Liver (tissue), 9 donors: ENCODE measurements around the gene SULT1A2. TPM values are rescaled to one million over a fixed set of nuclear protein-coding genes. Genes with fewer than 3 reads are reported as not detected.

Experiments
- DNase-seq: peaks from one replicate; pipeline ENCODE4 v3.0.0-alpha.2; 2017; ENCODE audit warnings: low spot score
- H3K27ac ChIP-seq, 2 donors: one replicate each; pipeline ENCODE4 v1.7.0; 2013; ENCODE audit warnings: inconsistent platforms in 2 of 2, low read length in 2 of 2, control low read depth in 1 of 2, low read depth in 1 of 2, mild to moderate bottlenecking in 1 of 2
- H3K27me3 ChIP-seq, 4 donors: one replicate each; pipeline versions ENCODE4 v1.6.1 to v1.7.0; 2013; ENCODE audit warnings: low read length in 3 of 4, inconsistent platforms in 1 of 4, mild to moderate bottlenecking in 1 of 4, moderate library complexity in 1 of 4; ENCODE audit not compliant: control insufficient read depth in 4 of 4, insufficient read depth in 4 of 4
- H3K36me3 ChIP-seq, 4 donors: one replicate each; pipeline versions ENCODE4 v1.6.1 to v1.7.0; 2013; ENCODE audit warnings: low read length in 3 of 4, mild to moderate bottlenecking in 3 of 4, low read depth in 1 of 4, moderate library complexity in 1 of 4; ENCODE audit not compliant: control insufficient read depth in 4 of 4, insufficient read depth in 3 of 4
- H3K4me1 ChIP-seq, 4 donors: one replicate each; pipeline versions ENCODE4 v1.6.1 to v1.7.0; 2013; ENCODE audit warnings: low read length in 3 of 4, mild to moderate bottlenecking in 3 of 4, moderate library complexity in 1 of 4; ENCODE audit not compliant: control insufficient read depth in 4 of 4, insufficient read depth in 4 of 4
- H3K4me3 ChIP-seq, 3 donors: one replicate each; pipeline versions ENCODE4 v1.6.1 to v1.7.0; 2013; ENCODE audit warnings: low read length in 3 of 3, control low read depth in 1 of 3, low read depth in 1 of 3, mild to moderate bottlenecking in 1 of 3
- H3K9ac ChIP-seq, 2 donors: one replicate each; pipeline ENCODE4 v1.7.0; 2013; ENCODE audit warnings: low read length in 2 of 2, mild to moderate bottlenecking in 2 of 2, moderate library complexity in 2 of 2, control low read depth in 1 of 2, low read depth in 1 of 2
- H3K9me3 ChIP-seq, 4 donors: one replicate each; pipeline versions ENCODE4 v1.6.1 to v1.7.0; 2013; ENCODE audit warnings: low read length in 3 of 4; ENCODE audit not compliant: control insufficient read depth in 4 of 4
- ATF3 ChIP-seq: IDR thresholded peaks from 2 replicates; pipeline ENCODE4 v1.6.1; 2016; ENCODE audit warnings: antibody characterized with exemption
- CTCF ChIP-seq: fragments of 150-350 bp; IDR thresholded peaks from 2 replicates; pipeline ENCODE4 v1.5.1; 2017; ENCODE audit warnings: improper control_type of control experiment, low read depth, low read length; ENCODE audit not compliant: missing input control
- EGR1 ChIP-seq, 2 donors: IDR thresholded peaks; 2 replicates each; pipeline ENCODE4 v1.6.1; 2016 to 2018; ENCODE audit warnings: antibody characterized with exemption in 2 of 2, low read depth in 2 of 2
- FOXA1 ChIP-seq: IDR thresholded peaks from 2 replicates; pipeline ENCODE4 v1.6.1; 2016; ENCODE audit warnings: antibody characterized with exemption
- FOXA2 ChIP-seq: IDR thresholded peaks from 2 replicates; pipeline ENCODE4 v1.6.1; 2016; ENCODE audit warnings: antibody characterized with exemption
- GABPA ChIP-seq, 2 donors: IDR thresholded peaks in 1 of 2; conservative IDR thresholded peaks in 1 of 2; 2 replicates each; pipeline ENCODE4 v1.6.1; 2016; ENCODE audit warnings: antibody characterized with exemption in 2 of 2, mild to moderate bottlenecking in 1 of 2, moderate library complexity in 1 of 2
- HNF4A ChIP-seq, 2 donors: conservative IDR thresholded peaks; 2 replicates each; pipeline ENCODE4 v1.6.1; 2016; ENCODE audit warnings: antibody characterized with exemption in 2 of 2, mild to moderate bottlenecking in 2 of 2
- HNF4G ChIP-seq: IDR thresholded peaks from 2 replicates; pipeline ENCODE4 v1.6.1; 2016; ENCODE audit warnings: antibody characterized with exemption
- JUND ChIP-seq, 2 donors: IDR thresholded peaks; 2 replicates each; pipeline ENCODE4 v1.6.1; 2016; ENCODE audit warnings: antibody characterized with exemption in 2 of 2
- MAX ChIP-seq: IDR thresholded peaks from 2 replicates; pipeline ENCODE4 v1.6.1; 2016; ENCODE audit warnings: antibody characterized with exemption
- NR2F2 ChIP-seq: IDR thresholded peaks from 2 replicates; pipeline ENCODE4 v1.6.1; 2016; ENCODE audit warnings: antibody characterized with exemption
- RAD21 ChIP-seq, 2 donors: IDR thresholded peaks; 2 replicates each; pipeline ENCODE4 v1.6.1; 2016; ENCODE audit warnings: antibody characterized with exemption in 2 of 2, mild to moderate bottlenecking in 2 of 2
- REST ChIP-seq: IDR thresholded peaks from 2 replicates; pipeline ENCODE4 v1.6.1; 2016; ENCODE audit warnings: antibody characterized with exemption, mild to moderate bottlenecking
- RXRA ChIP-seq, 2 donors: IDR thresholded peaks; 2 replicates each; pipeline ENCODE4 v1.6.1; 2017 to 2018; ENCODE audit warnings: antibody characterized with exemption in 2 of 2, mild to moderate bottlenecking in 1 of 2
- SP1 ChIP-seq: IDR thresholded peaks from 2 replicates; pipeline ENCODE4 v1.6.1; 2018; ENCODE audit warnings: antibody characterized with exemption, mild to moderate bottlenecking
- TAF1 ChIP-seq: conservative IDR thresholded peaks from 2 replicates; pipeline ENCODE4 v1.6.1; 2016; ENCODE audit warnings: antibody characterized with exemption, mild to moderate bottlenecking
- YY1 ChIP-seq: IDR thresholded peaks from 2 replicates; pipeline ENCODE4 v1.6.1; 2016; ENCODE audit warnings: antibody characterized with exemption, mild to moderate bottlenecking
- ZBTB33 ChIP-seq: IDR thresholded peaks from 2 replicates; pipeline ENCODE4 v1.6.1; 2016; ENCODE audit warnings: antibody characterized with exemption
- WGBS: extraction: QIAGEN DNeasy Blood & Tissue Kit; methylation state at CpG from one replicate; pipeline ENCODE4 v1.1.7; 2013; 5-methylcytosine and 5-hydroxymethylcytosine counted together
- polyA plus RNA-seq, 2 donors: library from polyadenylated mRNA; stranded (reverse) in 1 of 2; unstranded in 1 of 2; fragments of 200-250 nt in 1 of 2; fragments of >200 nt in 1 of 2; fragmentation: Nextera tagmentation in 1 of 2; extraction: Ambion mirVana in 1 of 2; gene quantifications; one replicate each; pipeline versions ENCODE4 v1.2.1 to v1.2.3, GENCODE V29; 2013 to 2015
- total RNA-seq, 2 donors: library from RNA; depleted of rRNA; stranded (reverse); fragments of >200 nt; gene quantifications; one replicate each; pipeline ENCODE4 v1.2.3, GENCODE V29; 2014
- donor health status: healthy.
- donor health status: healthy.
- donor health status: healthy.
- donor health status: healthy.
- donor health status: healthy.

Gene SULT1A2
- total and polyA plus RNA-seq, 4 donors: 1.6 to 29.4 (median 14.9) TPM

GRCh38 chr16:28606291-28607115 is 9.7 kb upstream of the SULT1A2 start:
- H3K27me3 ChIP-seq: no peaks in the 10 kb centered on the region
- H3K4me1 ChIP-seq: peaks cover 5 to 32% (median 29%) of the 10 kb centered on the region in 4 donors
- peaks cover 3 to 16% (median 13%) of the 10 kb centered on the region in 4 donors for H3K36me3 ChIP-seq
- WGBS: 92% methylated on average over 16 of the region's 16 CpGs
- no peaks in the 10 kb centered on the region for H3K9me3 ChIP-seq
- H3K27ac ChIP-seq: no peak overlapping the region
- no peak for TF ChIP-seq HNF4A (conservative IDR thresholded peaks at IDR 0.05)
- no peak for TF ChIP-seq HNF4G
- TF ChIP-seq YY1: no peak
- no peak for TF ChIP-seq RXRA (IDR thresholded peaks at IDR 0.05)
- TF ChIP-seq EGR1 (IDR thresholded peaks at IDR 0.05; ENCODE audit: low read depth in 2 of 2): no peak
- no peak for TF ChIP-seq NR2F2
- TF ChIP-seq ATF3: no peak
- TF ChIP-seq GABPA (IDR thresholded peaks at IDR 0.05 in 1 of 2, conservative IDR thresholded peaks at IDR 0.05 in 1 of 2): no peak
- no peak overlapping the region for H3K9ac ChIP-seq
- DNase-seq: no peak
- H3K4me3 ChIP-seq: no peak overlapping the region

GRCh38 chr16:28604186-28604565 is 7.3 kb upstream of the SULT1A2 start:
- H3K9me3 ChIP-seq: no peaks in the 10 kb centered on the region
- H3K9ac ChIP-seq: no peak overlapping the region
- peaks cover 3 to 16% (median 13%) of the 10 kb centered on the region in 4 donors for H3K36me3 ChIP-seq
- no peak overlapping the region for H3K27ac ChIP-seq
- H3K27me3 ChIP-seq: no peaks in the 10 kb centered on the region
- H3K4me1 ChIP-seq: peaks cover 0 to 15% (median 8%) of the 10 kb centered on the region in 4 donors
- no peak overlapping the region for H3K4me3 ChIP-seq
- no peak for TF ChIP-seq FOXA2
- no peak for TF ChIP-seq GABPA (IDR thresholded peaks at IDR 0.05 in 1 of 2, conservative IDR thresholded peaks at IDR 0.05 in 1 of 2)
- no peak for TF ChIP-seq CTCF
- no peak for TF ChIP-seq SP1
- no peak for TF ChIP-seq JUND (IDR thresholded peaks at IDR 0.05)
- no peak for TF ChIP-seq HNF4A (conservative IDR thresholded peaks at IDR 0.05)
- TF ChIP-seq RXRA (IDR thresholded peaks at IDR 0.05): no peak
- TF ChIP-seq FOXA1: no peak
- no peak for TF ChIP-seq EGR1 (IDR thresholded peaks at IDR 0.05; ENCODE audit: low read depth in 2 of 2)
- TF ChIP-seq RAD21 (IDR thresholded peaks at IDR 0.05): no peak
- no peak for TF ChIP-seq NR2F2
- TF ChIP-seq YY1: no peak
- no peak for TF ChIP-seq MAX
- TF ChIP-seq ATF3: no peak
- TF ChIP-seq ZBTB33: no peak
- TF ChIP-seq REST: no peak
- no peak for TF ChIP-seq TAF1
- TF ChIP-seq HNF4G: no peak
- DNase-seq: no peak
- WGBS: 87% methylated on average over 8 of the region's 8 CpGs
